Pancreas (tissue), 10 donors: Measurements from ENCODE around the gene IL16. TPM values are rescaled to one million over a fixed set of nuclear protein-coding genes. Genes with fewer than 3 reads are reported as not detected.
A peak's percentile ranks its signal among the peaks of the same experiment; 100 is the strongest.

Experiments used
- ATAC-seq, 4 donors: fragments of 200-7000 bp; cut with Tn5 transposase; one replicate each; pipeline versions ENCODE4 v1.8.0 to v1.9.1; 2020; ENCODE audit warnings: mild to moderate bottlenecking in 4 of 4, moderate library complexity in 4 of 4
- DNase-seq, 6 donors: peaks; one replicate each; pipeline ENCODE4 v3.0.0-alpha.2; 2020
- FAIRE-seq: peaks from 2 replicates; lab custom pipeline; 2012; peaks lifted over from hg19 to GRCh38; lab: Jason Lieb, UNC
- H3K27ac ChIP-seq, 4 donors: fragments of 200-600 bp; sonication (generic); 1 replicate in 3 of 4; 2 replicates in 1 of 4; pipeline versions ENCODE4 v1.5.0 to v1.8.0; 2020
- H3K27me3 ChIP-seq, 4 donors: fragments of 200-600 bp; one replicate each; pipeline ENCODE4 v1.8.0; 2021
- H3K36me3 ChIP-seq, 3 donors: fragments of 200-600 bp; sonication (generic) in 1 of 3; one replicate each; pipeline versions ENCODE4 v1.5.0 to v1.8.0; 2020 to 2021
- H3K4me1 ChIP-seq, 3 donors: fragments of 200-600 bp; one replicate each; pipeline ENCODE4 v1.8.0; 2021
- H3K4me3 ChIP-seq, 4 donors: fragments of 200-600 bp; sonication (generic) in 2 of 4; one replicate each; pipeline versions ENCODE4 v1.5.0 to v1.8.0; 2020 to 2021
- H3K9me3 ChIP-seq, 4 donors: fragments of 200-600 bp; one replicate each; pipeline ENCODE4 v1.8.0; 2021
- CTCF ChIP-seq, 4 donors: fragments of 200-600 bp; sonication (generic) in 3 of 4; IDR thresholded peaks; one replicate each; pipeline versions ENCODE4 v1.5.0 to v1.8.0; 2021; ENCODE audit warnings: antibody characterized with exemption in 4 of 4
- WGBS, 2 donors: extraction: QIAGEN DNeasy Blood & Tissue Kit; methylation state at CpG; one replicate each; pipeline ENCODE4 v1.1.7; 2013; 5-methylcytosine and 5-hydroxymethylcytosine counted together
- intact Hi-C, 3 donors: fragments of 100-400 bp; cut with DNase I; formaldehyde crosslinking; loops; one replicate each; pipeline versions ENCODE4 v1.11.1 to v1.14.2; 2022
- polyA plus RNA-seq, 2 donors: library from polyadenylated mRNA; stranded (reverse); fragments of 200-250 nt; gene quantifications; one replicate each; pipeline ENCODE4 v1.2.3, GENCODE V29; 2013
- total RNA-seq, 6 donors: library from RNA; stranded (reverse); fragmentation: NEBNext Ultra II Directional in 4 of 6; extraction: Animal tissue kit (Norgen Biotek cat#: 25700) in 4 of 6; gene quantifications; one replicate each; pipeline versions ENCODE4 v1.2.1 to v1.2.4, GENCODE V29; 2021 to 2023
- donor health status: healthy with polysubstance abuse.
- donor health status: DM: no; HTN: no; CAD: no; lungs with moderate emphysema.
- donor health status: DM: no; HTN: no; CAD: no.
- donor health status: control.
- donor health status: control.
- donor health status: Bipolar disorder and iron deficiency.
- donor health status: DM: yes; HTN: yes; CAD: no.
- donor health status: DM: no; HTN: no; CAD: no.
- donor health status: DM: no; HTN: no; CAD: no.
- donor health status: DM: yes; HTN: yes; CAD: no.

The IL16 gene
- total and polyA plus RNA-seq, 8 donors = 0.79 to 7.0 (median 2.4) TPM

DNA sequence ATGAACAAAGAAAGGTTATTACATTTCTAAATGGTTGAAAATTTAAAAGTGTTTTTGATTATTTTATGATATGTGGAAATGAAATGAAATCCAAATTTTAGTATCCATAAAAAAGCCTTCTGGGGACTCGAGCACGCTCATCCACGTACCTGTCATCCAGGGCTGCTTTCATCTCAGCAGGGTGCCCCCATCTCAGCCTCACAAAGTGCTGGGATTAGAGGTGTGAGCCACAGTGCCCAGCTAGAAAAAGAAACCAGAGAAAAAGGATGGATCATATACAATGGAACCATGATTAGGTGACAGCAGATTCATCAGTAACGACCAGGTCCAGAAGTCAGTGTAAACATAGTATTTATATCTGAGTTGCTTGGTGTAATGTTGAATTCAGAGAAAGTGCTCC lies 77.6 kb downstream of the IL16 start:
- no peaks in the 10 kb centered on the region for H3K9me3 ChIP-seq
- no peak overlapping the region for H3K4me3 ChIP-seq
- no peak for DNase-seq
- peaks cover 0 to 8% (median 3%) of the 10 kb centered on the region in 3 donors for H3K4me1 ChIP-seq
- H3K27ac ChIP-seq = no peak overlapping the region
- FAIRE-seq = no peak
- ATAC-seq = no peak
- no peak for TF ChIP-seq CTCF (IDR thresholded peaks at IDR 0.05)
- no peaks in the 10 kb centered on the region for H3K36me3 ChIP-seq
- intact Hi-C loops = loop anchor here in 1 of 3 donors (5.0 kb wide), 1 partner anchor 123 kb away; no protein-coding TSS in a partner anchor
- WGBS, 2 donors = 69 to 72% methylated on average over 4 of the region's 4 CpGs
- no peaks in the 10 kb centered on the region for H3K27me3 ChIP-seq

GRCh38 chr15:81274931-81275707 lies 78.4 kb downstream of the IL16 start:
- WGBS, 2 donors = 11 to 13% methylated on average over 10 of the region's 11 CpGs
- no peaks in the 10 kb centered on the region for H3K9me3 ChIP-seq
- no peak overlapping the region for H3K4me3 ChIP-seq
- DNase-seq (peak; percentile 62 to 86 (median 76)), ATAC-seq (peak; percentile 85 to 98 (median 94)), FAIRE-seq (no peak)
- H3K27ac ChIP-seq = peak overlapping the region in 1 of 4 donors; percentile 21
- no peaks in the 10 kb centered on the region for H3K36me3 ChIP-seq
- no peaks in the 10 kb centered on the region for H3K27me3 ChIP-seq
- H3K4me1 ChIP-seq = peaks cover 0 to 8% (median 3%) of the 10 kb centered on the region in 3 donors
- intact Hi-C loops = loop anchor here in 1 of 3 donors (5.0 kb wide), 1 partner anchor 122 kb away; no protein-coding TSS in a partner anchor
- peak; percentile 68 to 83 (median 75) for TF ChIP-seq CTCF (IDR thresholded peaks at IDR 0.05)

DNA sequence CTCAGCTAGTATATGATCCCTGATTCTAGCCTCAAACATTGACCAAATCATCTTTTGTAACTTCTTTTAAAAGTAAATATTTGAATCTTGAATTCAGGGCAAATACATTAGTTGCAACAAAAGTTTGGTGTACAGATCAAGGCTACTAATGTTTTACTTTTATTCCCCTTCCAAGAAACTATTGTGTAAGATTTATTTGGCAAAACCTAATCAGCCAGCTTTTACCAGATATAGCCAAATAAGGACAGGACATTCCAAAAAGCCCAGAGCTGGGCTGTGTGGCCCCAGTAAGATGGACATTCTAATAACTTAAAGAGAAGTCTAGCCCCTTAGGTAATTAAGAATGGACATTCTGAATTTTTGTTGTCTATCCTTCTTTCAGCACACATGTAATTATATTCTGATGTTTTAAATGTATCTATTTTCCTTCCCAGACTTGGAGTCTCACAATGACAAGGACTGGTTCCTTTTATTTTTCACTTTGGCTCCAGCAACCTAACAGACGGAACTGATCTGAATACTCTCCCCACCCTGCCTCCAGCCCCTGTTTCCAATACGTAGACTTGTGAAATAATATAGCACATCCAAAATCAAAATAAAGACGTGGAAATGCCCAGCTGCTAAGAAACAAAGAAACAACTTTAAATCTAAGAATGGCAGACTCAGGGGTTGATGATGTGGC lies 79.2 kb downstream of the IL16 start:
- Histone ChIP-seq H3K27me3 (no peaks in the 10 kb centered on the region), H3K27ac (peak overlapping the region in 1 of 4 donors; percentile 21), H3K9me3 (no peaks in the 10 kb centered on the region), H3K36me3 (no peaks in the 10 kb centered on the region), H3K4me1 (peaks cover 0 to 8% (median 3%) of the 10 kb centered on the region in 3 donors), H3K4me3 (no peak overlapping the region)
- intact Hi-C loops = no loop called here
- peak; percentile 73 for FAIRE-seq
- no peak for TF ChIP-seq CTCF (IDR thresholded peaks at IDR 0.05)
- DNase-seq = no peak
- peak; percentile 15 to 67 (median 34) for ATAC-seq
- 67 to 76% methylated on average over 3 of the region's 3 CpGs for WGBS, 2 donors

- 95 to 97% methylated on average over 2 of the region's 2 CpGs for WGBS, 2 donors
- intact Hi-C loops = no loop called here
- no peaks in the 10 kb centered on the region for H3K36me3 ChIP-seq
Measured at GRCh38 chr15:81276967-81277366, 80.3 kb downstream of the IL16 start.

More at GRCh38 chr15:81276967-81277366, 80.3 kb downstream of the IL16 start:
- FAIRE-seq (no peak), ATAC-seq (no peak), DNase-seq (no peak)
- TF ChIP-seq CTCF (IDR thresholded peaks at IDR 0.05) = no peak
- Histone ChIP-seq H3K4me3 (no peak overlapping the region), H3K9me3 (no peaks in the 10 kb centered on the region), H3K27me3 (no peaks in the 10 kb centered on the region), H3K27ac (no peak overlapping the region), H3K4me1 (peaks cover 0 to 8% (median 3%) of the 10 kb centered on the region in 3 donors)
